K562 (cell line): Measurements from ENCODE around the gene CLCN6. TPM values are rescaled to one million over a fixed set of nuclear protein-coding genes. Genes with fewer than 3 reads are reported as not detected.

Experiments used
- ATF7 ChIP-seq: fragments of 450-650 bp; IDR thresholded peaks from 2 replicates; pipeline ENCODE4 v1.7.1; 2014; ENCODE audit warnings: mild to moderate bottlenecking, moderate library complexity
- BRCA1 ChIP-seq, 2 experiments: fragments of 450-650 bp in 1 of 2; sonication (generic) in 1 of 2; formaldehyde crosslinking in 1 of 2; IDR thresholded peaks; 2 replicates each; pipeline versions ENCODE4 v1.5.0 to v1.6.1; 2017 to 2020; ENCODE audit warnings: mild to moderate bottlenecking in 1 of 2, missing genetic modification reagents in 1 of 2
- CBX3 ChIP-seq, 2 experiments: IDR thresholded peaks; 1 replicate in 1 of 2; 2 replicates in 1 of 2; pipeline ENCODE4 v1.6.1; 2012; ENCODE audit warnings: inconsistent platforms in 2 of 2, low read length in 2 of 2, borderline replicate concordance in 1 of 2, control low read depth in 1 of 2
- CHD7 ChIP-seq: fragments of 200-600 bp; sonication (generic); IDR thresholded peaks from one replicate; pipeline ENCODE4 v1.6.1; 2012; ENCODE audit warnings: mild to moderate bottlenecking, low read depth, low read length, inconsistent platforms
- ILK ChIP-seq: fragments of 450-650 bp; IDR thresholded peaks from 2 replicates; pipeline ENCODE4 v1.6.1; 2016; ENCODE audit warnings: missing genetic modification characterization, low read depth, mild to moderate bottlenecking, missing compliant biosample characterization, moderate library complexity, borderline replicate concordance
- KLF16 ChIP-seq: IDR thresholded peaks from 2 replicates; pipeline ENCODE4 v1.6.1; 2016; ENCODE audit warnings: antibody characterized with exemption
- NBN ChIP-seq: fragments of 450-650 bp; IDR thresholded peaks from 2 replicates; pipeline ENCODE4 v1.6.1; 2016; ENCODE audit warnings: low read depth, mild to moderate bottlenecking
- NELFE ChIP-seq: IDR thresholded peaks from 2 replicates; pipeline ENCODE4 v1.6.1; 2011; ENCODE audit warnings: mild to moderate bottlenecking; ENCODE audit not compliant: insufficient read depth, insufficient read length
- NR2C2 ChIP-seq, 2 experiments: fragments of 200-800 bp in 1 of 2; sonication (Bioruptor generic) in 1 of 2; sonication (generic) in 1 of 2; formaldehyde crosslinking in 1 of 2; IDR thresholded peaks; 2 replicates each; pipeline versions ENCODE4 v1.6.1 to v1.8.0; 2016 to 2022; ENCODE audit warnings: mild to moderate bottlenecking in 1 of 2, missing compliant biosample characterization in 1 of 2, missing genetic modification characterization in 1 of 2, missing genetic modification reagents in 1 of 2
- TAF7 ChIP-seq: fragments of 450-650 bp; IDR thresholded peaks from 2 replicates; pipeline ENCODE4 v1.6.1; 2016; ENCODE audit warnings: missing genetic modification characterization, missing compliant biosample characterization
- polyA plus RNA-seq, 8 experiments: library from polyadenylated mRNA; depleted of rRNA in 4 of 8; stranded (reverse) in 5 of 8; unstranded in 3 of 8; fragments of >200 nt; fragmentation: Nextera tagmentation in 2 of 8; fragmentation: Illumina TruSeq in 1 of 8; extraction: Ambion mirVana in 2 of 8; extraction: Trizol in 1 of 8; gene quantifications; 2 replicates each; pipeline versions ENCODE4 v1.2.1 to v1.2.3, GENCODE V29; 2011 to 2014; ENCODE audit warnings: inconsistent platforms in 1 of 8, missing spikeins in 1 of 8
- total RNA-seq, 7 experiments: library from RNA; depleted of rRNA in 6 of 7; stranded (reverse); fragments of >200 nt in 6 of 7; fragmentation: Illumina TruSeq in 2 of 7; extraction: Trizol in 2 of 7; gene quantifications; 2 replicates each; pipeline versions ENCODE4 v1.2.1 to v1.2.3, GENCODE V29; 2011 to 2021; ENCODE audit warnings: low replicate concordance in 1 of 7
- TF ChIP-seq, protein P1 (sequence below), 2 experiments: IDR thresholded peaks; 2 replicates each; pipeline ENCODE4 v1.6.1; 2012; ENCODE audit warnings: improper control_type of control experiment in 2 of 2, low read depth in 2 of 2, low read length in 2 of 2, borderline replicate concordance in 1 of 2

Gene CLCN6
- total and polyA plus RNA-seq, 9 of the 15 experiments (the other 6 are each of a cell fraction or from before 2014, with no cell fraction given): 2.0 to 21.8 (median 13.6) TPM

- TF ChIP-seq CHD7 (peak; percentile 77), NBN (0 out of 2 replicates have a peak, but pooled peaks have one; percentile 42), CBX3 (IDR thresholded peaks at IDR 0.05; ENCODE audit: borderline replicate concordance in 1 of 2, low read length in 2 of 2) (peak in 1 of 2 experiments; percentile 61; a peak in 1 of 3 replicates), NR2C2 (CRISPR knock-in tag; IDR thresholded peaks at IDR 0.05) (no peak), NR2C2 (tag; IDR thresholded peaks at IDR 0.05) (peak; percentile 65), ATF7 (peak; percentile 23; the same call in 1 of the 2 replicates), ILK (tag) (no peak), TAF7 (peak; percentile 11; the same call in 1 of the 2 replicates), BRCA1 (IDR thresholded peaks at IDR 0.05) (no peak), BRCA1 (CRISPR knock-in tag; IDR thresholded peaks at IDR 0.05) (no peak), KLF16 (0 out of 2 replicates have a peak, but pooled peaks have one; percentile 23), NELFE (no peak)
- TF ChIP-seq, protein P1, sequence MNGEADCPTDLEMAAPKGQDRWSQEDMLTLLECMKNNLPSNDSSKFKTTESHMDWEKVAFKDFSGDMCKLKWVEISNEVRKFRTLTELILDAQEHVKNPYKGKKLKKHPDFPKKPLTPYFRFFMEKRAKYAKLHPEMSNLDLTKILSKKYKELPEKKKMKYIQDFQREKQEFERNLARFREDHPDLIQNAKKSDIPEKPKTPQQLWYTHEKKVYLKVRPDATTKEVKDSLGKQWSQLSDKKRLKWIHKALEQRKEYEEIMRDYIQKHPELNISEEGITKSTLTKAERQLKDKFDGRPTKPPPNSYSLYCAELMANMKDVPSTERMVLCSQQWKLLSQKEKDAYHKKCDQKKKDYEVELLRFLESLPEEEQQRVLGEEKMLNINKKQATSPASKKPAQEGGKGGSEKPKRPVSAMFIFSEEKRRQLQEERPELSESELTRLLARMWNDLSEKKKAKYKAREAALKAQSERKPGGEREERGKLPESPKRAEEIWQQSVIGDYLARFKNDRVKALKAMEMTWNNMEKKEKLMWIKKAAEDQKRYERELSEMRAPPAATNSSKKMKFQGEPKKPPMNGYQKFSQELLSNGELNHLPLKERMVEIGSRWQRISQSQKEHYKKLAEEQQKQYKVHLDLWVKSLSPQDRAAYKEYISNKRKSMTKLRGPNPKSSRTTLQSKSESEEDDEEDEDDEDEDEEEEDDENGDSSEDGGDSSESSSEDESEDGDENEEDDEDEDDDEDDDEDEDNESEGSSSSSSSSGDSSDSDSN (IDR thresholded peaks at IDR 0.05; ENCODE audit: borderline replicate concordance in 1 of 2, low read depth in 2 of 2, low read length in 2 of 2): peak in 1 of 2 experiments; percentile 30; a peak in 1 of 4 replicates
Measured at GRCh38 chr1:11796036-11796828, 9.8 kb upstream of the CLCN6 start (continued).
